Upper lobe of left lung (tissue), 6 donors: ENCODE measurements around the gene CDH12. TPM values are rescaled to one million over a fixed set of nuclear protein-coding genes. Genes with fewer than 3 reads are reported as not detected.

ENCODE experiments used
- ATAC-seq, 2 donors: fragments of 200-7000 bp; cut with Tn5 transposase; one replicate each; pipeline ENCODE4 v1.9.1; 2022; ENCODE audit warnings: mild to moderate bottlenecking in 2 of 2, moderate library complexity in 2 of 2; ENCODE audit not compliant: low FRiP score in 2 of 2
- DNase-seq, 2 donors: peaks; one replicate each; pipeline ENCODE4 v3.0.0-alpha.2; 2019 to 2020
- H3K27ac ChIP-seq, 4 donors: fragments of 200-600 bp; sonication (generic); one replicate each; pipeline ENCODE4 v1.5.1; 2016 to 2019
- H3K27me3 ChIP-seq, 4 donors: fragments of 200-600 bp; sonication (generic); one replicate each; pipeline ENCODE4 v1.5.1; 2017 to 2019
- H3K36me3 ChIP-seq, 4 donors: fragments of 200-600 bp; sonication (generic); one replicate each; pipeline ENCODE4 v1.5.1; 2016 to 2019
- H3K4me1 ChIP-seq, 4 donors: fragments of 200-600 bp; sonication (generic); one replicate each; pipeline ENCODE4 v1.5.1; 2018 to 2019
- H3K4me3 ChIP-seq, 4 donors: fragments of 200-600 bp; sonication (generic); one replicate each; pipeline ENCODE4 v1.5.1; 2017 to 2019; ENCODE audit warnings: mild to moderate bottlenecking in 2 of 4, moderate library complexity in 1 of 4
- H3K9me3 ChIP-seq, 4 donors: fragments of 200-600 bp; sonication (generic); one replicate each; pipeline ENCODE4 v1.5.1; 2018 to 2019
- CTCF ChIP-seq, 6 experiments: fragments of 450-650 bp in 4 of 6; fragments of 200-600 bp in 2 of 6; sonication (generic) in 2 of 6; IDR thresholded peaks; one replicate each; pipeline ENCODE4 v1.5.1; 2016 to 2019; ENCODE audit warnings: antibody characterized with exemption in 6 of 6
- EP300 ChIP-seq, 4 donors: sonication (generic); formaldehyde crosslinking; IDR thresholded peaks; one replicate each; pipeline ENCODE4 v1.5.1; 2017; ENCODE audit warnings: antibody characterized with exemption in 4 of 4, control low read depth in 2 of 4
- POLR2A ChIP-seq, 4 donors: fragments of 450-650 bp; IDR thresholded peaks; one replicate each; pipeline ENCODE4 v1.5.1; 2016 to 2017; ENCODE audit warnings: antibody characterized with exemption in 4 of 4, mild to moderate bottlenecking in 2 of 4
- POLR2AphosphoS5 ChIP-seq, 2 donors: sonication (generic); formaldehyde crosslinking; IDR thresholded peaks; one replicate each; pipeline ENCODE4 v1.5.1; 2017; ENCODE audit warnings: antibody characterized with exemption in 2 of 2
- WGBS, 2 donors: methylation state at CpG; one replicate each; pipeline ENCODE4 v1.1.5; 2017 to 2018; 5-methylcytosine and 5-hydroxymethylcytosine counted together
- total RNA-seq, 6 donors: library from RNA; depleted of rRNA in 4 of 6; stranded (reverse); fragments of >200 nt in 4 of 6; gene quantifications; one replicate each; pipeline versions ENCODE4 v1.1.0 to v1.2.1, GENCODE V29; 2016 to 2021
- donor health status: DM: no; HTN: no; CAD: no; lungs with moderate emphysema.
- donor health status: DM: no; HTN: yes; CAD: no; lungs with severe emphysema.

The CDH12 gene
- total RNA-seq, 6 donors from 2014 or later: 0.10 to 0.49 TPM; not detected in 4

GRCh38 chr5:22593592-22593991, 259.6 kb downstream of the CDH12 start:
- TF ChIP-seq CTCF (IDR thresholded peaks at IDR 0.05) (no peak), POLR2A (IDR thresholded peaks at IDR 0.05) (no peak), POLR2AphosphoS5 (IDR thresholded peaks at IDR 0.05) (no peak), EP300 (IDR thresholded peaks at IDR 0.05) (no peak)
- Histone ChIP-seq H3K27ac (no peak overlapping the region), H3K4me3 (no peak overlapping the region), H3K9me3 (no peaks in the 10 kb centered on the region), H3K27me3 (no peaks in the 10 kb centered on the region), H3K4me1 (no peaks in the 10 kb centered on the region), H3K36me3 (no peaks in the 10 kb centered on the region)
- ATAC-seq (no peak), DNase-seq (no peak)
- 90 to 94% methylated on average over 1 of the region's 1 CpG for WGBS, 2 donors

- H3K4me1 ChIP-seq: no peaks in the 10 kb centered on the region
- no peaks in the 10 kb centered on the region for H3K27me3 ChIP-seq
- no peaks in the 10 kb centered on the region for H3K36me3 ChIP-seq
- TF ChIP-seq CTCF (IDR thresholded peaks at IDR 0.05) (no peak), EP300 (IDR thresholded peaks at IDR 0.05) (no peak), POLR2AphosphoS5 (IDR thresholded peaks at IDR 0.05) (no peak), POLR2A (IDR thresholded peaks at IDR 0.05) (no peak)
- no peak overlapping the region for H3K4me3 ChIP-seq
- DNase-seq (no peak), ATAC-seq (no peak)
- no peaks in the 10 kb centered on the region for H3K9me3 ChIP-seq
- H3K27ac ChIP-seq: no peak overlapping the region
Observed at GRCh38 chr5:22591461-22591860, 261.7 kb downstream of the CDH12 start.

GRCh38 chr5:22590677-22591268, 262.4 kb downstream of the CDH12 start:
- Histone ChIP-seq H3K27me3 (no peaks in the 10 kb centered on the region), H3K36me3 (no peaks in the 10 kb centered on the region), H3K4me3 (no peak overlapping the region), H3K27ac (no peak overlapping the region), H3K4me1 (no peaks in the 10 kb centered on the region), H3K9me3 (no peaks in the 10 kb centered on the region)
- ATAC-seq (no peak), DNase-seq (no peak)
- TF ChIP-seq POLR2AphosphoS5 (IDR thresholded peaks at IDR 0.05): no peak
- no peak for TF ChIP-seq EP300 (IDR thresholded peaks at IDR 0.05)
- TF ChIP-seq CTCF (IDR thresholded peaks at IDR 0.05): no peak
- no peak for TF ChIP-seq POLR2A (IDR thresholded peaks at IDR 0.05)
- WGBS, 2 donors: 83% methylated on average over 4 of the region's 4 CpGs

GRCh38 chr5:22577711-22578110, 275.4 kb downstream of the CDH12 start:
- H3K9me3 ChIP-seq: no peaks in the 10 kb centered on the region
- TF ChIP-seq EP300 (IDR thresholded peaks at IDR 0.05): no peak
- no peak for TF ChIP-seq CTCF (IDR thresholded peaks at IDR 0.05)
- no peak for TF ChIP-seq POLR2A (IDR thresholded peaks at IDR 0.05)
- no peak for TF ChIP-seq POLR2AphosphoS5 (IDR thresholded peaks at IDR 0.05)
- no peaks in the 10 kb centered on the region for H3K4me1 ChIP-seq
- ATAC-seq (no peak), DNase-seq (no peak)
- no peak overlapping the region for H3K27ac ChIP-seq
- no peaks in the 10 kb centered on the region for H3K36me3 ChIP-seq
- no peak overlapping the region for H3K4me3 ChIP-seq
- WGBS, 2 donors: 65 to 74% methylated on average over 1 of the region's 1 CpG
- no peaks in the 10 kb centered on the region for H3K27me3 ChIP-seq

GRCh38 chr5:22577006-22577405, 276.1 kb downstream of the CDH12 start:
- Histone ChIP-seq H3K36me3 (no peaks in the 10 kb centered on the region), H3K4me3 (no peak overlapping the region), H3K9me3 (no peaks in the 10 kb centered on the region), H3K27ac (no peak overlapping the region), H3K27me3 (no peaks in the 10 kb centered on the region), H3K4me1 (no peaks in the 10 kb centered on the region)
- DNase-seq: no peak
- no peak for ATAC-seq
- WGBS, 2 donors: 78 to 81% methylated on average over 5 of the region's 5 CpGs
- TF ChIP-seq EP300 (IDR thresholded peaks at IDR 0.05) (no peak), POLR2A (IDR thresholded peaks at IDR 0.05) (no peak), CTCF (IDR thresholded peaks at IDR 0.05) (no peak), POLR2AphosphoS5 (IDR thresholded peaks at IDR 0.05) (no peak)
